NCI-H146 treated with DMSO at 0.1 percent for 48 hours (cell line): ENCODE results near the gene DUS1L.

Experiments used
- DNase-seq: peaks from one replicate; lab custom pipeline; 2025; ENCODE audit not compliant: unreplicated experiment; lab: John Stamatoyannopoulos, UW

The DUS1L gene

GRCh38 chr17:82056729-82057621, 8.6 kb downstream of the DUS1L start:
- DNase-seq: no peak

- no peak for DNase-seq
Observed at GRCh38 chr17:82055965-82056728, 9.5 kb downstream of the DUS1L start.

- DNase-seq: no peak
Observed at GRCh38 chr17:82055023-82055964, 10.3 kb downstream of the DUS1L start.

- DNase-seq: no peak
Observed at GRCh38 chr17:82054351-82055022, 11.1 kb downstream of the DUS1L start.

GRCh38 chr17:82053556-82054263, 11.9 kb downstream of the DUS1L start:
- no peak for DNase-seq

- DNase-seq: no peak
Observed at GRCh38 chr17:82053130-82053529, 12.5 kb downstream of the DUS1L start.

- DNase-seq: no peak
Observed at GRCh38 chr17:82052638-82053059, 13.0 kb downstream of the DUS1L start.

- DNase-seq: peak; percentile 14
Observed at GRCh38 chr17:82051776-82052637, 13.6 kb downstream of the DUS1L start, which contains the start of the genes GPS1 and RFNG. GPS1 (plus strand) TSS chr17:82051898; CDS start chr17:82051932, 34 bp downstream. RFNG (minus strand) TSS chr17:82051811; CDS start chr17:82051766, 45 bp downstream.

- no peak for DNase-seq
Observed at GRCh38 chr17:82050761-82051641, 14.6 kb downstream of the DUS1L start.

GRCh38 chr17:82050152-82050760, 15.3 kb downstream of the DUS1L start:
- DNase-seq: no peak

- DNase-seq: no peak
Observed at GRCh38 chr17:82049521-82049971, 16.1 kb downstream of the DUS1L start.

- DNase-seq: no peak
Observed at GRCh38 chr17:82049106-82049505, 16.5 kb downstream of the DUS1L start.

GRCh38 chr17:82048571-82048971, 17.0 kb downstream of the DUS1L start:
- no peak for DNase-seq

GRCh38 chr17:82047914-82048570, 17.6 kb downstream of the DUS1L start:
- DNase-seq: no peak

GRCh38 chr17:82047379-82047778, 18.2 kb downstream of the DUS1L start:
- no peak for DNase-seq

- no peak for DNase-seq
Observed at GRCh38 chr17:82046903-82047302, 18.7 kb downstream of the DUS1L start.
